WTC11 (cell line): ENCODE measurements around the gene TBL1X.

Experiments
- SOX15 ChIP-seq: fragments of 250-450 bp; sonication (Bioruptor Pico); IDR thresholded peaks from 2 replicates; pipeline ENCODE4 v1.9.0; 2021; ENCODE audit warnings: mild to moderate bottlenecking
- ZMAT4 ChIP-seq: fragments of 250-450 bp; sonication (Bioruptor Pico); IDR thresholded peaks from 2 replicates; pipeline ENCODE4 v1.9.0; 2021; ENCODE audit warnings: mild to moderate bottlenecking

- no peak for TF ChIP-seq ZMAT4 (CRISPR knock-in tag)
- no peak for TF ChIP-seq SOX15 (CRISPR knock-in tag)
Measured at GRCh38 chrX:9656277-9656676, 191.4 kb downstream of the TBL1X start.
